Stimulated activated naive CD4-positive, alpha-beta T cell (primary cell): Measurements from ENCODE around the gene ZPBP.
"Not testable (repeated sequence)": the region's sequence is repeated elsewhere in the genome, so short reads cannot be mapped to it uniquely, and the experiment has no call there.

Experiments used
- DNase-seq, 6 experiments: peaks; one replicate each; lab custom pipeline; 2025; lab: John Stamatoyannopoulos, UW

ZPBP gene

DNA sequence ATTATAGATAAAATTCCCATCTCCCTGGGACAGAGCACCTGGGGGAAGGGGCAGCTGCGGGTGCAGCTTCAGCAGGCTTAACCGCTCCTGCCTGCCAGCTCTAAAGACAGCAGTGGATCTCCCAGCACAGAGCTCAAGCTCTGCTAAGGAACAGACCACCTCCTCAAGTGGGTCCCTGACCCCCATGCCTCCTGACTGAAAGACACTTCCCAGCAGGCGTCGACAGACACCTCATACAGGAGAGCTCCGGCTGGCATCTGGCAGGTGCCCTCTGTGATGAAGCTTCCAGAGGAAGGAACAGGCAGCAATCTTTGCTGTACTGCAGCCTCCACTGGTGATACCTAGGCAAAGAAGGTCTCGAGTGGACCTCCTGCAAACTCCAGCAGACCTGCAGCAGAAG is 51.9 kb downstream of the ZPBP start:
- not testable (repeated sequence) for DNase-seq

DNA sequence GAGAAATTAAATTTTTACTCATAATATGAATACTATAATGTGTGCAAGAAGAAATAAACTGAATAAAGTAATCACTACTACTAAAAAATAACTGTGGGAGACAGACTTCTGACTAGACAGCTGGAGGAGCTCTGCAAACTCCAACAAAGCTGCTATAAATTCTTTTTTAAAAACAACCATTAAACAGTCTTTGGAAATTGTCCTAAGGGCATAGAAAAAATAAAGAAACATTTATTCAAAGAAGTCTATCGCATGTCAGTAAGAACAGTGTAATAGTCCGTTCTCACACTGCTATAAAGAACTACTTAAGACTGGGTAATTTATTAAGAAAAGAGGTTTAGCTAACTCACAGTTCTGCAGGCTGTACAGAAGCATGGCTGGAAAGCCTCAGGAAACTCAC is 56.0 kb downstream of the ZPBP start:
- DNase-seq, result no peak

DNA sequence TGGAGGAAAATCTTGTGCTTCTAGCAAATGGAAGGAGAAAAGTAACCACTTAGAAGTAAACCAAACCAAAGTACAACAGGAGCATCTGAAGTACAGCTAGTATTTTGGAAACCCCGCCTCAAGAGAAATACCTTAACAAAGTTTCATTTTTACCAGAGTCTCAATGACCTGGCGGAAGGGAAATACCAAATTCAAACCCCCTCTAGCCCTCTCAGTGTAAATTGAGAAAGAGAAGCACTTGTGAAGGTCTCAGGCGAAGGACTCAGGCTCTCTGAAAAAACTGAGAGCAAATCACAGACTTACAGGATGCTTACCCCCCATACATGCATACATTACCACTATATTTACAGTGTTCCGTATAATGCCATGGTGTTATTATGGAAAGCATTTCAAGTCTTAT is 70.1 kb downstream of the ZPBP start:
- DNase-seq, result no peak

DNA sequence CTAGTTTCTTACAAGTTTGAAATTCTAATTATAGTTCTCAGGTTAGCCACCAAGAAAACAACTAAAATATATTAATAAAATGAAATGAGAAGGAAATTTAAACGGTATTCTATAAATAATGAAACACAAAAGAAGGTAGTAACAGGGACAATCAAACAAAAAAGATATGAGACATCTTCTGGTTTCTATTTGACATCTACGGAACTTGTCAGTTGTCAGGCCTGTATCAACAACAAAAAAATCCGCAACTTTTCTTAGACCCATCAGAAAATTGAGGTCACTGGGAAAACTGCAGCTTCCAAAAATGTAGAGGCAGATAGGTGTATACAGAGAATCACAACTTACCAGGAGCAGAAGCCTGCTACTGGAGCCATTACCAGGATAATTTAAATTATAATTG is 70.6 kb downstream of the ZPBP start:
- DNase-seq, result no peak

DNA sequence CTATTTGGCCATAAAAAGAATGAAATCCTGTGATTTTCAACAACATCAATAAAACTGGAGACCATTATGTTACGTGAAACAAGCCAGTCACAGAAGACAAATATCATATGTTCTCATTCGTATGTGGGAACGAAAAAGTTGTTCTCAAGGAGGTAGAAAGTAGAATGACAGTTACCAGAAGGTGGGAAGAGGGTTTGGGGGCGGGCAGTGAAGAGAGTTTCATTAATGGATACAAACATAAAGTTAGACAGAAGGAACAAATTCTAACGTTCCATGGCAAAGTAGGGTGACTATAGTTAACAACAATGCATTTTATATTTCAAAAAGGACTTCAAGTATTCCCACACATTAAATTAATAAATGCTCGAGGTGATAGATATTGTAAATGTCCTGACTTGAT is 97.4 kb downstream of the ZPBP start:
- DNase-seq, result no peak

DNA sequence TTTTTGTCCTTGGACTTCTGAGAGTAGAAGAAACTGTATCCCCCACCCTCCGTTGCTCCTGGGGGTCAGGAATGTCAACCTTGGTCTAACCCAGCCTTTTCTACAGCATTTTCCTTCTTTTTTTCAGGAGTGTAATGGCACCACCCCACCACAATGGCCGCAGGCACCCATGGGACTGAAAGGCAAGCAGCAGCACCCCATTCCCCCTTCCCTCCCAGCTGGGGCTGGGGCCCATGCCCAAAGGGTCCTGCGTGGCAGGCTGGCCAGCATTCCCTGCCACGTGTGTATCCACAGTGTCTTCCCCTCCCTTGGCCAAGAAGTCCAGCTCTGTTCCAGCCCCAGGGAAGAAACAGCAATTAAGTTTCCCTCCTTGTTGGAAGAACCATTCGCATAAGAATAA is 106.9 kb downstream of the ZPBP start:
- no peak for DNase-seq

DNA sequence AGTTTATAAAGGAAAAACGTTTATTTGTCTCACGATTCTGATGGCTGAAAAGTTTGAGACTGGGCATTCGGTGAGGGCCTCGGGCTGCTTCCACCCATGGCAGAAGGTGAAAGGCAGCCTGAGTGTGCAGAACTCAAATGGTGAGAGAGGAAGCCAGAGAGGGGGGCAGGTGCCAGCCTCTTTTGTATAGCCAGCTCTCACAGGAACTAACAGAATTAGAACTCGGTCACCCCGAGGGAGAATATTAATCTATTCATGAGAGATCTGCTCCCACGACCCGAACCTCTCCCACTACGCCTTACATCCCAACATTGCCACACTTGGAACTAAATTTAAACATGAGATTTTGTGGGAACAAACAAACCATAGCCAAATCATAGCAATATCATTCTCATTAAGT is 112.6 kb downstream of the ZPBP start:
- DNase-seq, result no peak

DNA sequence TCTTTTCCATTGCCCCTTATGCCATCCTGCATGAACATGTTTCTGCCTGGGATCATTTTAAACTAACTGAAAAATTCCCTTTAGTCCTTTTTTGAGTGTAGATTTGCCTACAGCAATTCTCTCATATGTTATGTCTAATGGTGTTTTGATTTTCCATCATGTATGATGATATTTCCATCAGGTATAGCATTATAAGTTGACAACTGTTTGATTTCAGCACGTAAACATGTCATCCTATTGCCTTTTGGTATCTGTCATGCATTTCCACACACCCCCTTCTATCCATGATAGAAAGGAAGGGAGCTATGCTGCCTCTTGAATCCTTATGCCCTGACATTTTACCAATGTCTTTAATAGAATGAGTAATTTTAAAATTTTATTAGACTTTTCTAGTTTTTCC is 116.8 kb downstream of the ZPBP start:
- no peak for DNase-seq

DNA sequence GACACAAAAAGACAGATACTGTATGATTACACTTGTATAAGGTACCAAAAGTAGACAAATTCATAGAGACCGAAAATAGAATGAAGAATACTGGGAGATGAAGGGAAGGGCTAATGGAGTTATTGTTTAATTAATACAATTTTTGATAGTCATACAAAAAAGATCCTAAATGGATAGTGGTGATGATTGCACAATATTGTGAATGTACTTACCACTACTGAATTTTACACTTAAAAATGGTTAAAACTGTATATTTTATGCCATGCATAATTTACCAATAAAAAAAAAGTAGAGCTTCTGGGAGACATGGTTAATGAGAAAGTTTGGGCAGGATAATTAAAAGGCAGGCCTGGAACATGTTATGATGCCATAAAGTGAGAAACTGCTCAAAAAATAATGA is 119.0 kb downstream of the ZPBP start:
- DNase-seq, result no peak

DNA sequence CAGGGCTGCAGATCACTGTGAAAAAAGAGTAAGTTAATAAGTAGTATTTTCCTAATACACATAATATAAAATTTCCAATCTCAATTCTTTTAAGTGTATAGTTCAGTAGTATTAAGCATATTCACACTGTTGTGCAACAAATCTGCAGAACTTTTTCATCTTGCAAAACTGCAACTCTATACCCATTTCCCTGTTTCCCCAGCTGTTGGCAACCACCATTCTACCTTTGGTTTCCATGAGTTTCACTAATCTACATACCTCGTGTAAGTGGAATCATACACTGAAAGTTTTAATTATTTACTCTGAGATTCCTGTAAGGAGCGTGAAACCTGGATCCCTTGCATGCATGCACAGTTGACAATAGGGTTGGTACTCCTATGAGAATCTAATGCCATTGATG is 155.4 kb downstream of the ZPBP start:
- DNase-seq, result no peak

DNA sequence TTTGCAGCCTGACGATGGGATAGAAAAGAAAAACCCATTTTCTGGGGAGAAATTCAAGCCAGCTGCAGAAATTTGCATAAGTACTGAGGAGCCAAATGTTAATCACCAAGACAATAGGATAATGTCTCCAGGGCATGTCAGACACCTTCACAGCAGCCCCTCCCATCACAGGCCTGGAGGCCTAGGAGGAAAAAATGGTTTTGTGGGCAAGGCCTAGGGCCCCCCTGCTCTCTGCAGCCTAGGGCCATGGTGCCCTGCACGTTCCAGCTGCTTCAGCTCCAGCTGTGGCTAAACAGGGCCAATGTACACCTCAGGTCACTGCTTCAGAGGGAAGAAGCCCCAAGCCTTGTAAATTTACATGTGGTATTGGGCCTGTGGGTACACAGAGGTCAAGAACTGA is 161.4 kb downstream of the ZPBP start:
- no peak for DNase-seq

DNA sequence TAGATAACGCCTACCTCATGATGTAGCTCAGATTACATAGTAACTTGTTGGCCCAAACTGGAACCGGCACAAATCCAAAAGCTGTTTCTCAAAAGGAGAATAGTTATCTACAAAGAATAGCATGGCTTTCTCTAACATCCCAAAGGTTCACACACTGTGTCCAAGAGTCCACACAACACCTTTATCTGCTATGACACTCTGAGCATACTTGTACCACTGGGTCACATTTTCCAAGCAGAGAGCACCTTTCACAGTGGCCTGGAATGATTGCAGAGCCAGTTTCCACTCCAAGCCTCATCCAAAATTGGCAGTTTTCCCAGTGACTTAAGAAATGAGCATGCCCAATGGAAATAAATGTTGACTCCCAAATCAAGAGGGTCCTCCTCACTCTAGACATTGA is 164.3 kb downstream of the ZPBP start:
- DNase-seq, result no peak

DNA sequence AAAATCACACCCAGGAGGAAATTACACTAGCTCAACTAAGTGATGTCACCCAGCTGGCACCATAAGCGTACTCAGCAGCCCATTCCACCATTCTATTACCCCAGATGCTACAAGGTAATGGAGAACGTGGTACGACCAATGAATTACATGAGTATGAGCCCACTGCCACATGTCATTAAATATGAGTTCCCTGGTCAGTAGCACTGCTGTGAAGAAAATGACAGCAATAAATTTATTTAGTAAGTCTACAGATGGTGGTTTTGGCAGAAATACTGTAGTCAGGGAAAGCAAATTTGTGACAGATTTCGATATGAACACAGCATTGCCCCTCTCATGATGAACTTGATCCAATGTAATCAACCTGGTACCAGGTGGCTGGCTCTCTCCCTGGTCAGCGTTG is 165.4 kb downstream of the ZPBP start:
- no peak for DNase-seq

DNA sequence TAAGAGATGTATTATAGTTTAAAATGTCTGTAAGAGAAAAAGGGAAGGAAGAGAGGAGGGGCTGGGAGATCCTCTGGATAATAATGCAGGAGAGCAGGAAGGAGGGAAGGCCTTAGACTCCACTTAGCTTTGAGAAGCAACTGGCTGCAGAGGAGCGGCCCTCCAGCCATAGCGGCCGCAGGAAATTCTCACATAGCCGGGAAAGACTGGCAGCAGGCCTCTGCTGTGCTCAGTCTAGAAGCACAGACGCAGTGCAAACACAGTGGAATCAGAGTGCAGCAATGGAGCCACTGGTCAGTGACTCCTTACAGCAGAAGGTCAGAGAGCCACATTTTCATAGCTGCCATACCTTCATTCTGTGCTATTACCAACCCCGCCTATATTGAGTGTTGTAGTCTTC is 166.3 kb downstream of the ZPBP start:
- DNase-seq, result no peak

DNA sequence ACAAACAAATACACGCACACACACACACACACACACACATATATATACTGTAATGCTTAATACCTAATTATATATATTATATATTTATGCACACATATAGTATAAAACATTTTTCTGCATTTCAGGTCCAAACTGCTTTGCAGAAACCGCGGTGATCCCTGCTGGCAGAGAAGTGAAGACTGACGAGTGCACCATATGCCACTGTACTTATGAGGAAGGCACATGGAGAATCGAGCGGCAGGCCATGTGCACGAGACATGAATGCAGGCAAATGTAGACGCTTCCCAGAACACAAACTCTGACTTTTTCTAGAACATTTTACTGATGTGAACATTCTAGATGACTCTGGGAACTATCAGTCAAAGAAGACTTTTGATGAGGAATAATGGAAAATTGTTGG is 181.1 kb downstream of the ZPBP start:
- no peak for DNase-seq

DNA sequence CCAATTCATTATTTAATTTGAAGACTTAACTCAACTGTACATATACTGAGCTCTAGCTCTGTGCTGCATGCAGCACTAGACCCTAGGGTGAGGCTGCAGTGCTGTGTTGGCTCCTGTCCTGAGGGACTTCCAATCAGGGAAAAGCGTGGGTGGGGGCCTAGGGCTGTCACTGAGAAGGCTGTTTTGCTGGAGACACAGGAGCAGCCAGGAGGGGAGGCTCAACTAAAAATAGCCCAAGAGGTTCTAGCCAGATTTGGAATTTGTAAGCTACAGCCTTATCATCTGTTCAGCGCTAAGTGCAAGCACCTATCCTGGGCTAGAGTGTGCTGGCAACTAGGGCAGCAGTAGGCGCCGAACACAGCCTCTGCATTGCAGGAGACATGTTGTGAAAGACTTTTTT is 198.5 kb downstream of the ZPBP start:
- DNase-seq, result no peak

DNA sequence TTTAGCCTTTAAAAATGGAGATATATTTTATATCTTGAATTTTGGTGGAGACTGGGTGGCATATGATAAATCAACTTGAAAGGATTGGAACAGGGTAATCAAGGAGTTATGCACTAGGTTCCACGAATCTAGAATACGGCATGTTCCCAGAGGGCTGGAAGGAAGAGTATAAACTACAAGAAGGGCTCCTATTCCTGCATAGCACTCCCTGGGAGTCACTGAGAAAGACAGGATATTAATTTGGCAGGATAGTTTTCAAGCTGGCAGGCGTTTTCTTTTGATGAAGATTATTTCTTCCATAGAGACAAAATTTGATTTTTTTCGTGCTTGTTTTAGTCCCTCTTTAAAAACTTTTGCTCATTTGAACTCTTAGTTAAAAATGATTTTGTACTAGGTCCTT is 199.9 kb downstream of the ZPBP start:
- no peak for DNase-seq

DNA sequence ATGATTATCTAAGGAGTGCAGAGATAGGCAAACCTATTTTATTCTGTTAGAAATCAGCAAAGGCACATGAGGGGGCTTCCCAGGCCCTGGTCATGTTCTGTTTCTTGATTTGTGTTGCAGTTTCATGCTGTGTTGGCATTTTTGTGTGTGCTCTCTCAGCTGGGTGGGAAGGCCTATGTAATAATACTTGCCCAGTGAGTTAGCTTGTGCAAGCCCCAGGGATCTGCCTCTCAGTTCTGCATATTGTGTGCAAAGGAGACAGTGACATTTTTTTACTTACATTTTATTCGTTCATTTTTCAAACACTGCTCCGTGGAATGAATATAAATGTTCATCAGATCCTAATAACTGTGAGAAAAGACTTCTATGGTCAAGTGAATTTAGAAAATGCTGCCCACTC is 200.6 kb downstream of the ZPBP start:
- no peak for DNase-seq
